Mucosa of descending colon (tissue), 3 donors: ENCODE results near the gene CRIP3. TPM values are rescaled to one million over a fixed set of nuclear protein-coding genes. Genes with fewer than 3 reads are reported as not detected.

ENCODE experiments used
- ATAC-seq: fragments of 200-7000 bp; cut with Tn5 transposase; one replicate; pipeline ENCODE4 v1.9.1; 2020; ENCODE audit warnings: mild to moderate bottlenecking, moderate library complexity
- DNase-seq, 3 donors: peaks; one replicate each; pipeline ENCODE4 v3.0.0-alpha.2; 2020
- H3K36me3 ChIP-seq: fragments of 200-600 bp; one replicate; pipeline ENCODE4 v1.8.0; 2021; ENCODE audit warnings: low read depth, mild to moderate bottlenecking
- H3K4me1 ChIP-seq: fragments of 200-600 bp; one replicate; pipeline ENCODE4 v1.8.0; 2021; ENCODE audit warnings: low read depth, mild to moderate bottlenecking
- H3K4me3 ChIP-seq: fragments of 200-600 bp; one replicate; pipeline ENCODE4 v1.8.0; 2021; ENCODE audit warnings: mild to moderate bottlenecking
- H3K9me3 ChIP-seq: fragments of 200-600 bp; one replicate; pipeline ENCODE4 v1.8.0; 2021; ENCODE audit warnings: mild to moderate bottlenecking
- CTCF ChIP-seq: fragments of 200-600 bp; IDR thresholded peaks from one replicate; pipeline ENCODE4 v1.8.0; 2022; ENCODE audit warnings: antibody characterized with exemption, mild to moderate bottlenecking
- intact Hi-C, 2 donors: fragments of 100-400 bp; cut with DNase I in 1 of 2; cut with micrococcal nuclease in 1 of 2; formaldehyde crosslinking; loops; one replicate each; pipeline versions ENCODE4 v1.11.0 to v1.11.1; 2022; cut with DNase I, micrococcal nuclease
- total RNA-seq, 3 donors: library from RNA; stranded (reverse); fragmentation: NEBNext Ultra II Directional in 2 of 3; extraction: Animal tissue kit (Norgen Biotek cat#: 25700) in 2 of 3; gene quantifications; one replicate each; pipeline versions ENCODE4 v1.2.1 to v1.2.4, GENCODE V29; 2021 to 2023
- donor health status: DM: no; HTN: no; CAD: no; lungs with moderate emphysema.
- donor health status: DM: no; HTN: no; CAD: no.
- donor health status: DM: no; HTN: yes; CAD: no.

CRIP3 gene
- total RNA-seq, 3 donors from 2014 or later, result 0.77 to 1.8 (median 1.3) TPM

- Histone ChIP-seq H3K9me3 (no peaks in the 10 kb centered on the region), H3K4me3 (no peak overlapping the region), H3K36me3 (no peaks in the 10 kb centered on the region), H3K4me1 (peaks cover 15% of the 10 kb centered on the region)
- peak; percentile 78 for TF ChIP-seq CTCF
- intact Hi-C loops, result loop anchor here (5.0 to 10.0 kb wide), 2 partner anchors 71 to 74 kb away; no protein-coding TSS in a partner anchor
- peak; percentile 81 to 91 (median 87) for DNase-seq
- peak; percentile 87 for ATAC-seq
Observed at GRCh38 chr6:43263314-43264178, 45.1 kb downstream of the CRIP3 start.

GRCh38 chr6:43262780-43263313 lies 45.8 kb downstream of the CRIP3 start:
- TF ChIP-seq CTCF, result no peak
- Histone ChIP-seq H3K4me3 (no peak overlapping the region), H3K9me3 (no peaks in the 10 kb centered on the region), H3K4me1 (peaks cover 8% of the 10 kb centered on the region), H3K36me3 (no peaks in the 10 kb centered on the region)
- intact Hi-C loops, result loop anchor here (5.0 to 10.0 kb wide), 2 partner anchors 72 to 74 kb away; no protein-coding TSS in a partner anchor
- DNase-seq (peak in 2 of 3 donors; percentile 33 to 58), ATAC-seq (no peak)

GRCh38 chr6:43262000-43262779 lies 46.4 kb downstream of the CRIP3 start:
- Histone ChIP-seq H3K4me3 (no peak overlapping the region), H3K4me1 (peaks cover 1% of the 10 kb centered on the region), H3K9me3 (no peaks in the 10 kb centered on the region), H3K36me3 (no peaks in the 10 kb centered on the region)
- ATAC-seq (peak; percentile 52), DNase-seq (peak in 1 of 3 donors; percentile 54)
- intact Hi-C loops, result loop anchor here (5.0 to 10.0 kb wide), 2 partner anchors 73 to 75 kb away; no protein-coding TSS in a partner anchor
- TF ChIP-seq CTCF, result no peak

GRCh38 chr6:43261198-43261597 lies 47.4 kb downstream of the CRIP3 start:
- no peaks in the 10 kb centered on the region for H3K36me3 ChIP-seq
- no peaks in the 10 kb centered on the region for H3K9me3 ChIP-seq
- TF ChIP-seq CTCF, result no peak
- DNase-seq (no peak), ATAC-seq (no peak)
- no peaks in the 10 kb centered on the region for H3K4me1 ChIP-seq
- intact Hi-C loops, result loop anchor here (5.0 to 10.0 kb wide), 2 partner anchors 74 to 76 kb away; no protein-coding TSS in a partner anchor
- no peak overlapping the region for H3K4me3 ChIP-seq

GRCh38 chr6:43260791-43261190 lies 47.8 kb downstream of the CRIP3 start:
- intact Hi-C loops, result loop anchor here (5.0 to 10.0 kb wide), 2 partner anchors 74 to 77 kb away; no protein-coding TSS in a partner anchor
- DNase-seq (no peak), ATAC-seq (no peak)
- TF ChIP-seq CTCF, result no peak
- H3K36me3 ChIP-seq, result no peaks in the 10 kb centered on the region
- H3K4me1 ChIP-seq, result no peaks in the 10 kb centered on the region
- H3K4me3 ChIP-seq, result no peak overlapping the region
- no peaks in the 10 kb centered on the region for H3K9me3 ChIP-seq
